ENCODE results near the gene SRPRA. TPM values are rescaled to one million over a fixed set of nuclear protein-coding genes. Genes with fewer than 3 reads are reported as not detected.

SRPRA gene
- total RNA-seq, result 10 to 100 TPM; 65.4 to 88.4 (median 75.1) TPM
- polyA plus RNA-seq, result 10 to 100 TPM; 32.5 to 80.2 TPM
- long read RNA-seq, donor 1, transcript SRPRA-201 (14 exons, 3,069 nt), result major isoform, 20 of 29 reads
- long read RNA-seq, donor 1, partial matches to known transcripts, result 2 of 29 reads
- long read RNA-seq, donor 1, other reads (novel, unspliced or antisense), result 6 of 29 reads
- long read RNA-seq, donor 2, transcript SRPRA-201 (14 exons, 3,069 nt), result major isoform, 22 of 35 reads
- long read RNA-seq, donor 2, partial matches to known transcripts, result 3 of 35 reads
- long read RNA-seq, donor 2, other reads (novel, unspliced or antisense), result 9 of 35 reads
- long read RNA-seq, donor 3, transcript SRPRA-201 (14 exons, 3,069 nt), result major isoform, 194 of 224 reads
- long read RNA-seq, donor 3, partial matches to known transcripts, result 18 of 224 reads
- long read RNA-seq, donor 3, other reads (novel, unspliced or antisense), result 10 of 224 reads

DNA sequence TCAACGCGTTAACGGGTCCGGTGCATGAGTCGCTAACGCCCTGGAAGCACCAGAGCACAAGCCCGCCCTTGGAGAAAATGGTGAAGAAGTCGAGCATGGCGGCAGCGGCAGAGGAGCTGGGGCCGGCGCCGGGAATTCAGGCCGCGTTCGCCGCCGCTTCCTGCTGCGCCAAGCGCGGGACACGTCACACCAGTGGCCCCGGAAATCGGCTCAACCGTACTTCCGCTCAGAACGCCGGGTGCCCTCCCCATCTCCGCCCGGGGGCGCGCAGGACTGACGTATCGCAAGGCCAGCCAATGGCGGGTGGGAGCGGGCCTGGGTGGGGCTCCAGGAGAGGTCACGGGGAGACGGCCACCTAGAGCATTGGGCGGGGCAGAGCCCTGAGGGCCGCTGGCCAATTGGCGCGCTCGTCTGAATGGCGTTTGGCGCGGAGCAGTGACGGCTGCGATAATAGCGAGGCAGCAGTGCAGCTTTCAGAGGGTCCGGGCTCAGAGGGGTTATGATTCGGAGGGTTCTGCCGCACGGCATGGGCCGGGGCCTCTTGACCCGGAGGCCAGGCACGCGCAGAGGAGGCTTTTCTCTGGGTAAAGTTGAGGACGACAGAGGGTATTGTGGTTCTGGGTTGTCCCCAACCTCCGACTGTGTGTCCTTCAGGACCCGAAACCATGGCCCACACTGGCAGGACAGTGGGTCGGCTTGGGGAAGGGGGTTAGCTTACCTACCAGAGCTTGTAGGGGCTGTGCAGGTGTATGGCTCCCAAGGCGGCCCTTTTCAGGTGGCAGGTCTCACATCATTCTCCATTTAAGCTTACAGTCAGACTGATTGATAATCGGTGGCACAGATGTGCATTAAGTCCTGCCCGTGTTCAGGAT lies at the start of gene SRPRA, which contains the start of gene FOXRED1:
Gene SRPRA, minus strand, starts transcription at position 188 of the 872 bp plus-strand sequence. Its CDS starts 91 bp downstream, at position 97.
Gene FOXRED1, plus strand, starts transcription at position 447 of the 872 bp plus-strand sequence. Its CDS starts 53 bp downstream, at position 500.
- H3K27ac ChIP-seq, result peak within 1 kb of the TSS; percentile 70 to 95 (median 93)
- peak within 1 kb of the TSS; percentile 76 to 97 (median 89) for H3K4me3 ChIP-seq
- peak; percentile 99 to 100 (median 100) for ATAC-seq
- no peaks in the 10 kb centered on the region for H3K9me3 ChIP-seq
- DNase-seq, result peak; percentile 100
- TF ChIP-seq, protein P1, sequence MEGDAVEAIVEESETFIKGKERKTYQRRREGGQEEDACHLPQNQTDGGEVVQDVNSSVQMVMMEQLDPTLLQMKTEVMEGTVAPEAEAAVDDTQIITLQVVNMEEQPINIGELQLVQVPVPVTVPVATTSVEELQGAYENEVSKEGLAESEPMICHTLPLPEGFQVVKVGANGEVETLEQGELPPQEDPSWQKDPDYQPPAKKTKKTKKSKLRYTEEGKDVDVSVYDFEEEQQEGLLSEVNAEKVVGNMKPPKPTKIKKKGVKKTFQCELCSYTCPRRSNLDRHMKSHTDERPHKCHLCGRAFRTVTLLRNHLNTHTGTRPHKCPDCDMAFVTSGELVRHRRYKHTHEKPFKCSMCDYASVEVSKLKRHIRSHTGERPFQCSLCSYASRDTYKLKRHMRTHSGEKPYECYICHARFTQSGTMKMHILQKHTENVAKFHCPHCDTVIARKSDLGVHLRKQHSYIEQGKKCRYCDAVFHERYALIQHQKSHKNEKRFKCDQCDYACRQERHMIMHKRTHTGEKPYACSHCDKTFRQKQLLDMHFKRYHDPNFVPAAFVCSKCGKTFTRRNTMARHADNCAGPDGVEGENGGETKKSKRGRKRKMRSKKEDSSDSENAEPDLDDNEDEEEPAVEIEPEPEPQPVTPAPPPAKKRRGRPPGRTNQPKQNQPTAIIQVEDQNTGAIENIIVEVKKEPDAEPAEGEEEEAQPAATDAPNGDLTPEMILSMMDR (IDR thresholded peaks at IDR 0.05), result no peak
- intact Hi-C loops (cut with DNase I), result loop anchor here in 7 of 10 donors (2.0 to 10.0 kb wide), 4 partner anchors 14 to 344 kb away; partner anchors contain the start of genes FAM118B (in 7 of the 7), RPUSD4 (in 7 of the 7) and TIRAP (in 1 of the 7)
- no peaks in the 10 kb centered on the region for H3K27me3 ChIP-seq
- 0 to 1% methylated on average over 64 of the region's 64 CpGs for WGBS, 2 donors
- H3K36me3 ChIP-seq, result peaks cover 0 to 58% (median 30%) of the 10 kb centered on the region in 9 donors
- H3K4me1 ChIP-seq, result peaks cover 5 to 26% (median 21%) of the 10 kb centered on the region in 9 donors

GRCh38 chr11:126317756-126318573 lies 49.3 kb upstream of the SRPRA start:
- WGBS, 2 donors, result 32 to 36% methylated on average over 14 of the region's 14 CpGs
- TF ChIP-seq, protein P1 (IDR thresholded peaks at IDR 0.05), result no peak
- ATAC-seq (peak; percentile 86 to 95 (median 92)), DNase-seq (peak; percentile 74 to 81)
- peaks cover 15 to 50% (median 33%) of the 10 kb centered on the region in 9 donors for H3K4me1 ChIP-seq
- peaks cover 0 to 30% (median 0%) of the 10 kb centered on the region in 9 donors for H3K36me3 ChIP-seq
- peak overlapping the region in 6 of 10 donors; percentile 7 to 23 (median 16) for H3K4me3 ChIP-seq
- H3K27me3 ChIP-seq, result no peaks in the 10 kb centered on the region
- intact Hi-C loops (cut with DNase I), result loop anchor here in 7 of 10 donors (2.0 to 10.0 kb wide), 7 partner anchors 34 to 667 kb away; partner anchors contain the start of gene ST3GAL4 (in 2 of the 7)
- no peaks in the 10 kb centered on the region for H3K9me3 ChIP-seq
- peak overlapping the region; percentile 63 to 88 (median 78) for H3K27ac ChIP-seq

- intact Hi-C loops (cut with DNase I), result loop anchor here in 7 of 10 donors (5.0 to 10.0 kb wide), 6 partner anchors 35 to 667 kb away; partner anchors contain the start of gene ST3GAL4 (in 1 of the 7)
- ATAC-seq (peak in 4 of 8 donors; percentile 1 to 7 (median 4)), DNase-seq (no peak)
- Histone ChIP-seq H3K27me3 (no peaks in the 10 kb centered on the region), H3K4me3 (peak overlapping the region in 4 of 10 donors; percentile 9 to 23 (median 18)), H3K36me3 (peaks cover 0 to 36% (median 0%) of the 10 kb centered on the region in 9 donors), H3K4me1 (peaks cover 15 to 54% (median 33%) of the 10 kb centered on the region in 9 donors), H3K9me3 (no peaks in the 10 kb centered on the region), H3K27ac (peak overlapping the region; percentile 63 to 88 (median 78))
- TF ChIP-seq, protein P1 (IDR thresholded peaks at IDR 0.05), result no peak
- 63 to 73% methylated on average over 1 of the region's 1 CpG for WGBS, 2 donors
Observed at GRCh38 chr11:126317432-126317755, 48.7 kb upstream of the SRPRA start.
